ENCODE results near the gene PREP.
A peak's percentile ranks its signal among the peaks of the same experiment; 100 is the strongest.

Gene PREP

GRCh38 chr6:105338350-105338983 is 64.4 kb downstream of the PREP start:
- peak; percentile 73 for DNase-seq

GRCh38 chr6:105336986-105337385 is 65.9 kb downstream of the PREP start:
- no peak for DNase-seq

GRCh38 chr6:105332576-105332975 is 70.3 kb downstream of the PREP start:
- DNase-seq: no peak

GRCh38 chr6:105331927-105332326 is 71.0 kb downstream of the PREP start:
- no peak for DNase-seq

GRCh38 chr6:105330913-105331312 is 72.0 kb downstream of the PREP start:
- DNase-seq: peak; percentile 48

- DNase-seq: no peak
Measured at GRCh38 chr6:105330364-105330763, 72.5 kb downstream of the PREP start.

GRCh38 chr6:105326833-105327770 is 75.8 kb downstream of the PREP start:
- peak; percentile 88 for DNase-seq

- peak; percentile 96 for DNase-seq
Measured at GRCh38 chr6:105326216-105326615, 76.7 kb downstream of the PREP start.

GRCh38 chr6:105324386-105324950 is 78.4 kb downstream of the PREP start:
- DNase-seq: peak; percentile 63

- peak; percentile 98 for DNase-seq
Measured at GRCh38 chr6:105322499-105323225, 80.2 kb downstream of the PREP start.

- DNase-seq: peak; percentile 79
Measured at GRCh38 chr6:105321728-105322127, 81.2 kb downstream of the PREP start.

GRCh38 chr6:105321207-105321606 is 81.7 kb downstream of the PREP start:
- DNase-seq: peak; percentile 60

GRCh38 chr6:105320765-105321164 is 82.1 kb downstream of the PREP start:
- peak; percentile 94 for DNase-seq

GRCh38 chr6:105320271-105320670 is 82.6 kb downstream of the PREP start:
- DNase-seq: peak; percentile 80

GRCh38 chr6:105319331-105319730 is 83.6 kb downstream of the PREP start:
- DNase-seq: peak; percentile 50

- peak; percentile 22 for DNase-seq
Measured at GRCh38 chr6:105318660-105319059, 84.2 kb downstream of the PREP start.

- DNase-seq: peak; percentile 82
Measured at GRCh38 chr6:105317607-105318533, 85.0 kb downstream of the PREP start.

- peak; percentile 93 for DNase-seq
Measured at GRCh38 chr6:105313211-105313610, 89.7 kb downstream of the PREP start.

GRCh38 chr6:105310947-105311346 is 91.9 kb downstream of the PREP start:
- no peak for DNase-seq

GRCh38 chr6:105310371-105310770 is 92.5 kb downstream of the PREP start:
- peak; percentile 41 for DNase-seq

GRCh38 chr6:105308840-105309239 is 94.0 kb downstream of the PREP start:
- no peak for DNase-seq

- DNase-seq: no peak
Measured at GRCh38 chr6:105305521-105305920, 97.4 kb downstream of the PREP start.
